Gastroesophageal sphincter (tissue), 3 donors: Measurements from ENCODE around the gene PHLDA1.

Experiments used
- CTCF ChIP-seq, 4 experiments: fragments of 200-600 bp in 2 of 4; fragments of 450-650 bp in 2 of 4; sonication (generic) in 1 of 4; IDR thresholded peaks; one replicate each; pipeline ENCODE4 v1.5.1; 2017 to 2019; ENCODE audit warnings: antibody characterized with exemption in 4 of 4, mild to moderate bottlenecking in 2 of 4, moderate library complexity in 2 of 4
- EP300 ChIP-seq: sonication (generic); formaldehyde crosslinking; IDR thresholded peaks from one replicate; pipeline ENCODE4 v1.6.1; 2017; ENCODE audit warnings: antibody characterized with exemption, mild to moderate bottlenecking
- POLR2A ChIP-seq, 2 donors: fragments of 450-650 bp; IDR thresholded peaks; one replicate each; pipeline ENCODE4 v1.6.1; 2017; ENCODE audit warnings: antibody characterized with exemption in 2 of 2, mild to moderate bottlenecking in 2 of 2, moderate library complexity in 1 of 2

GRCh38 chr12:75995691-75996090, 35.9 kb downstream of the PHLDA1 start:
- TF ChIP-seq POLR2A (IDR thresholded peaks at IDR 0.05), result no peak
- TF ChIP-seq CTCF (IDR thresholded peaks at IDR 0.05), result no peak
- no peak for TF ChIP-seq EP300
